ENCODE measurements around the gene RNASEH2C.
"Not testable (repeated sequence)": the region's sequence is repeated elsewhere in the genome, so short reads cannot be mapped to it uniquely, and the experiment has no call there.

The RNASEH2C gene

DNA sequence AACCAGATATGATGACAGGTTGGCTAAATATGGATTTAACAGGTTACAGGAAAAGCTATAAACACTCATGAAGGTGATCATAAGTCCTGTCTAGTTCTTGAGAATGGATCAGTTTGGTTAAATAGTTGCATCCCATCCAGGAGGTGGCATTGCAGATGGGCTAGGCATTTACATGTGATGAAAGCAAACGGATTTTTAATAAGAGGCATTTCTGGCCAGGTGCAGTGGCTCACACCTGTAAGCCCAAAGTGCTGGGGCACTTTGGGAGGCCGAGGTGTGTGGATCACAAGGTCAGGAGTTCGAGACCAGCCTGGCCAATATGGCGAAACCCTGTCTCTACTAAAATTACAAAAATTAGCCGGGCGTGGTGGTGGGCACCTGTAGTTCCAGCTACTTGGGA, 37.1 kb downstream of the RNASEH2C start:
- not testable (repeated sequence) for DNase-seq (ENCODE audit: low read depth in 2 of 2)

- DNase-seq (ENCODE audit: low read depth in 2 of 2), result no peak
Measured at GRCh38 chr11:65680192-65680743, 40.3 kb downstream of the RNASEH2C start.

- DNase-seq (ENCODE audit: low read depth in 2 of 2), result no peak
Measured at GRCh38 chr11:65672982-65673381, 47.6 kb downstream of the RNASEH2C start.

DNA sequence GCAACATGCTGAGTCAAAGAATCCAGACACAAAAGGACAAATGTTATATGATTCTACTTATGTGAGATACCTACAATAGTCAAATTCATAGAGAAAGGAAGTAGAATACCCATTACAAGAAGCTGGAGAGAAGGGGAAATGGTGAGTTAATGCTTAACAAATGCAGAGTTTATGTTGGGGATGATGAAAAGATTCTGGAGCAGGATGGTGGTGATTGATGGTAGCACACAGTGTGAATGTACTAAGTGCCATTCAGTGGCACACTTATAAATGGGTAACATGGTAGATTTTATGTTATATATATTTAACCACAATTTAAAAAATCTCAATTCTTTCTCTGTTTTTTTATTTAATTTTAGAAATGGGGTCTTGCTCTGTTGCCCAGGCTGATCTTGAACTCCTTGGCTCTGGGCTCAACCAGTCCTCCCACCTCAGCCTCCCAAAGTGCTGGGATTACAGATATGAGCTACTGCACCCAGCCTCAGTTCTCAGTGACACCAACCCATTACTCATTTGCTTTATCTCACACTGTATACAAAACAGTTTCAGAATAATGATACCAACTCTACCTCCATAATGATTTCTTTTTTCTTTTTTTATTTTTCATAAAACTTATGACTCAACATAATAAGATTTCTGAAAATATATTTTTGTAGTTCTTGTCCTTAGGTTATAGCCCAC, 48.3 kb downstream of the RNASEH2C start:
- DNase-seq (ENCODE audit: low read depth in 2 of 2), result no peak
